ENCODE data around the gene E4F1.

GRCh38 chr16:2179107-2179501 lies 44.3 kb upstream of the E4F1 start:
- TF ChIP-seq CTCF (IDR thresholded peaks at IDR 0.05; ENCODE audit: poor library complexity) (no peak), EZH2 (IDR thresholded peaks at IDR 0.05; ENCODE audit: borderline replicate concordance) (no peak), EZH2phosphoT487 (IDR thresholded peaks at IDR 0.05; ENCODE audit: low read depth, severe bottlenecking, unreplicated experiment) (no peak)
